HEK293 (cell line): ENCODE data around the gene BCCIP.

Source experiments
- CTCF ChIA-PET: fragments of 350-600 bp; formaldehyde crosslinking; extraction: SDS; loops from one replicate; lab custom pipeline; 2021; ENCODE audit warnings: antibody characterized with exemption; lab: Yijun Ruan, JAX
- POLR2A ChIA-PET: fragments of 300-600 bp; formaldehyde crosslinking; extraction: SDS; loops from one replicate; lab custom pipeline; 2020; ENCODE audit warnings: antibody characterized with exemption, inconsistent platforms; lab: Yijun Ruan, JAX
- H3K27ac ChIP-seq: fragments of 200-500 bp; sonication (Bioruptor generic); 2 replicates; pipeline ENCODE4 v1.5.1; 2014; ENCODE audit warnings: low read depth, low read length, control low read depth, inconsistent platforms; ENCODE audit errors: extremely low read depth
- H3K36me3 ChIP-seq, 2 experiments: fragments of 200-500 bp in 1 of 2; sonication (Bioruptor generic) in 1 of 2; 1 replicate in 1 of 2; 2 replicates in 1 of 2; pipeline ENCODE4 v1.5.1; 2014 to 2017; ENCODE audit warnings: inconsistent platforms in 2 of 2, low read length in 2 of 2; ENCODE audit not compliant: control insufficient read depth in 2 of 2, insufficient read depth in 1 of 2
- H3K4me1 ChIP-seq: fragments of 200-500 bp; sonication (Bioruptor generic); 2 replicates; pipeline ENCODE4 v1.5.1; 2014; ENCODE audit warnings: mild to moderate bottlenecking, low read length, inconsistent platforms; ENCODE audit not compliant: control insufficient read depth, insufficient read depth
- H3K4me3 ChIP-seq: 2 replicates; pipeline ENCODE4 v1.5.1; 2011; ENCODE audit warnings: low read depth, mild to moderate bottlenecking, control low read depth, low read length, moderate library complexity
- H3K9me3 ChIP-seq: fragments of 200-500 bp; sonication (Bioruptor generic); 2 replicates; pipeline ENCODE4 v1.5.1; 2014; ENCODE audit warnings: low read depth, low read length, inconsistent platforms; ENCODE audit not compliant: control insufficient read depth, insufficient read depth
- GLI4 ChIP-seq: fragments of 450-650 bp; formaldehyde crosslinking; IDR thresholded peaks from 2 replicates; pipeline ENCODE4 v1.5.1; 2016; ENCODE audit warnings: missing biosample characterization, missing genetic modification characterization
- GLIS1 ChIP-seq: fragments of 450-650 bp; formaldehyde crosslinking; IDR thresholded peaks from 2 replicates; pipeline ENCODE4 v1.5.1; 2016; ENCODE audit warnings: missing biosample characterization, missing genetic modification characterization
- HOXD13 ChIP-seq: sonication (generic); formaldehyde crosslinking; IDR thresholded peaks from 2 replicates; pipeline ENCODE4 v1.8.0; 2022; ENCODE audit warnings: missing genetic modification reagents, borderline replicate concordance
- SCRT1 ChIP-seq: fragments of 450-650 bp; formaldehyde crosslinking; IDR thresholded peaks from 2 replicates; pipeline ENCODE4 v1.5.1; 2016; ENCODE audit warnings: missing biosample characterization, missing genetic modification characterization, borderline replicate concordance
- YY1 ChIP-seq: fragments of 450-650 bp; formaldehyde crosslinking; IDR thresholded peaks from 2 replicates; pipeline ENCODE4 v1.5.1; 2018; ENCODE audit warnings: missing biosample characterization, missing genetic modification characterization
- ZNF19 ChIP-seq: fragments of 450-650 bp; formaldehyde crosslinking; IDR thresholded peaks from 2 replicates; pipeline ENCODE4; 2016; ENCODE audit warnings: missing biosample characterization, missing genetic modification characterization, low read depth
- ZNF394 ChIP-seq: fragments of 450-650 bp; formaldehyde crosslinking; IDR thresholded peaks from 2 replicates; pipeline ENCODE4 v1.5.1; 2016; ENCODE audit warnings: missing biosample characterization, missing genetic modification characterization, mild to moderate bottlenecking, moderate library complexity, borderline replicate concordance
- ZNF416 ChIP-seq: fragments of 450-650 bp; formaldehyde crosslinking; IDR thresholded peaks from 2 replicates; pipeline ENCODE4 v1.5.1; 2016; ENCODE audit warnings: missing biosample characterization, missing genetic modification characterization
- ZNF423 ChIP-seq: fragments of 450-650 bp; formaldehyde crosslinking; IDR thresholded peaks from 2 replicates; pipeline ENCODE4 v1.5.1; 2016; ENCODE audit warnings: missing biosample characterization, missing genetic modification characterization
- ZNF488 ChIP-seq: fragments of 450-650 bp; formaldehyde crosslinking; IDR thresholded peaks from 2 replicates; pipeline ENCODE4 v1.5.1; 2016; ENCODE audit warnings: missing biosample characterization, missing genetic modification characterization
- ZNF510 ChIP-seq: fragments of 450-650 bp; formaldehyde crosslinking; IDR thresholded peaks from 2 replicates; pipeline ENCODE4 v1.5.1; 2018; ENCODE audit warnings: mild to moderate bottlenecking, missing genetic modification characterization, missing biosample characterization; ENCODE audit not compliant: insufficient replicate concordance
- ZNF555 ChIP-seq: fragments of 450-650 bp; formaldehyde crosslinking; conservative IDR thresholded peaks from 2 replicates; pipeline ENCODE4 v1.5.1; 2017; ENCODE audit warnings: missing biosample characterization, mild to moderate bottlenecking, missing genetic modification characterization, inconsistent platforms
- ZSCAN18 ChIP-seq: fragments of 450-650 bp; formaldehyde crosslinking; IDR thresholded peaks from 2 replicates; pipeline ENCODE4 v1.5.1; 2016; ENCODE audit warnings: missing biosample characterization, missing genetic modification characterization
- ZSCAN23 ChIP-seq: fragments of 450-650 bp; formaldehyde crosslinking; IDR thresholded peaks from 2 replicates; pipeline ENCODE4 v1.5.1; 2016; ENCODE audit warnings: missing biosample characterization, missing genetic modification characterization
- TF ChIP-seq, protein P1 (sequence below): fragments of 450-650 bp; formaldehyde crosslinking; IDR thresholded peaks from 2 replicates; pipeline ENCODE4 v1.5.1; 2016; ENCODE audit warnings: missing biosample characterization, missing genetic modification characterization
- TF ChIP-seq, protein P2 (sequence below): fragments of 450-650 bp; formaldehyde crosslinking; IDR thresholded peaks from 2 replicates; pipeline ENCODE4 v1.5.1; 2016; ENCODE audit warnings: missing biosample characterization, missing genetic modification characterization
- TF ChIP-seq, protein P3 (sequence below): fragments of 450-650 bp; formaldehyde crosslinking; conservative IDR thresholded peaks from 2 replicates; pipeline ENCODE4 v1.5.1; 2016; ENCODE audit warnings: low read depth, missing biosample characterization, missing genetic modification characterization
- TF ChIP-seq, protein P4 (sequence below): IDR thresholded peaks from 2 replicates; pipeline ENCODE4 v1.6.1; 2011; ENCODE audit warnings: mild to moderate bottlenecking, low read depth, low read length, borderline replicate concordance

The BCCIP gene

GRCh38 chr10:125775491-125776106, 47.7 kb upstream of the BCCIP start, which contains the start of gene MMP21:
MMP21 (minus strand) TSS chr10:125775821; CDS start chr10:125775821, 0 bp downstream.
- Histone ChIP-seq H3K4me3 (no peak within 1 kb of the TSS), H3K36me3 (no peaks in the 10 kb centered on the region), H3K9me3 (no peaks in the 10 kb centered on the region), H3K27ac (no peak within 1 kb of the TSS), H3K4me1 (no peaks in the 10 kb centered on the region)
- CTCF ChIA-PET, result interaction anchor here (0.7 kb wide), 1 partner anchor 433 kb away, joined by 3 read pairs; no protein-coding TSS in a partner anchor
- no peak for TF ChIP-seq GLI4 (tag by site-specific recombination)
- no peak for TF ChIP-seq ZSCAN18 (tag by site-specific recombination)
- TF ChIP-seq, protein P1, sequence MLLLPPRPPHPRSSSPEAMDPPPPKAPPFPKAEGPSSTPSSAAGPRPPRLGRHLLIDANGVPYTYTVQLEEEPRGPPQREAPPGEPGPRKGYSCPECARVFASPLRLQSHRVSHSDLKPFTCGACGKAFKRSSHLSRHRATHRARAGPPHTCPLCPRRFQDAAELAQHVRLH, result no peak
- no peak for TF ChIP-seq SCRT1 (tag by site-specific recombination)
- no peak for TF ChIP-seq ZNF488 (tag by site-specific recombination)
- no peak for TF ChIP-seq ZNF19
- TF ChIP-seq HOXD13 (CRISPR knock-in tag), result no peak
- no peak for TF ChIP-seq ZNF555 (tag by site-specific recombination)
- no peak for TF ChIP-seq ZNF423 (tag by site-specific recombination)
- TF ChIP-seq ZSCAN23 (tag by site-specific recombination), result no peak
- TF ChIP-seq, protein P2, sequence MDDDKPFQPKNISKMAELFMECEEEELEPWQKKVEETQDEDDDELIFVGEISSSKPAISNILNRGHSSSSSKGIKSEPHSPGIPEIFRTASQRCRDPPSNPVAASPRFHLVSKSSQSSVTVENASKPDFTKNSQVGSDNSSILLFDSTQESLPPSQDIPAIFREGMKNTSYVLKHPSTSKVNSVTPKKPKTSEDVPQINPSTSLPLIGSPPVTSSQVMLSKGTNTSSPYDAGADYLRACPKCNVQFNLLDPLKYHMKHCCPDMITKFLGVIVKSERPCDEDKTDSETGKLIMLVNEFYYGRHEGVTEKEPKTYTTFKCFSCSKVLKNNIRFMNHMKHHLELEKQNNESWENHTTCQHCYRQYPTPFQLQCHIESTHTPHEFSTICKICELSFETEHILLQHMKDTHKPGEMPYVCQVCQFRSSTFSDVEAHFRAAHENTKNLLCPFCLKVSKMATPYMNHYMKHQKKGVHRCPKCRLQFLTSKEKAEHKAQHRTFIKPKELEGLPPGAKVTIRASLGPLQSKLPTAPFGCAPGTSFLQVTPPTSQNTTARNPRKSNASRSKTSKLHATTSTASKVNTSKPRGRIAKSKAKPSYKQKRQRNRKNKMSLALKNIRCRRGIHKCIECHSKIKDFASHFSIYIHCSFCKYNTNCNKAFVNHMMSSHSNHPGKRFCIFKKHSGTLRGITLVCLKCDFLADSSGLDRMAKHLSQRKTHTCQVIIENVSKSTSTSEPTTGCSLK, result no peak
- TF ChIP-seq ZNF416 (tag by site-specific recombination), result no peak
- TF ChIP-seq ZNF394, result no peak
- no peak for TF ChIP-seq ZNF510 (tag by site-specific recombination)
- TF ChIP-seq, protein P3, sequence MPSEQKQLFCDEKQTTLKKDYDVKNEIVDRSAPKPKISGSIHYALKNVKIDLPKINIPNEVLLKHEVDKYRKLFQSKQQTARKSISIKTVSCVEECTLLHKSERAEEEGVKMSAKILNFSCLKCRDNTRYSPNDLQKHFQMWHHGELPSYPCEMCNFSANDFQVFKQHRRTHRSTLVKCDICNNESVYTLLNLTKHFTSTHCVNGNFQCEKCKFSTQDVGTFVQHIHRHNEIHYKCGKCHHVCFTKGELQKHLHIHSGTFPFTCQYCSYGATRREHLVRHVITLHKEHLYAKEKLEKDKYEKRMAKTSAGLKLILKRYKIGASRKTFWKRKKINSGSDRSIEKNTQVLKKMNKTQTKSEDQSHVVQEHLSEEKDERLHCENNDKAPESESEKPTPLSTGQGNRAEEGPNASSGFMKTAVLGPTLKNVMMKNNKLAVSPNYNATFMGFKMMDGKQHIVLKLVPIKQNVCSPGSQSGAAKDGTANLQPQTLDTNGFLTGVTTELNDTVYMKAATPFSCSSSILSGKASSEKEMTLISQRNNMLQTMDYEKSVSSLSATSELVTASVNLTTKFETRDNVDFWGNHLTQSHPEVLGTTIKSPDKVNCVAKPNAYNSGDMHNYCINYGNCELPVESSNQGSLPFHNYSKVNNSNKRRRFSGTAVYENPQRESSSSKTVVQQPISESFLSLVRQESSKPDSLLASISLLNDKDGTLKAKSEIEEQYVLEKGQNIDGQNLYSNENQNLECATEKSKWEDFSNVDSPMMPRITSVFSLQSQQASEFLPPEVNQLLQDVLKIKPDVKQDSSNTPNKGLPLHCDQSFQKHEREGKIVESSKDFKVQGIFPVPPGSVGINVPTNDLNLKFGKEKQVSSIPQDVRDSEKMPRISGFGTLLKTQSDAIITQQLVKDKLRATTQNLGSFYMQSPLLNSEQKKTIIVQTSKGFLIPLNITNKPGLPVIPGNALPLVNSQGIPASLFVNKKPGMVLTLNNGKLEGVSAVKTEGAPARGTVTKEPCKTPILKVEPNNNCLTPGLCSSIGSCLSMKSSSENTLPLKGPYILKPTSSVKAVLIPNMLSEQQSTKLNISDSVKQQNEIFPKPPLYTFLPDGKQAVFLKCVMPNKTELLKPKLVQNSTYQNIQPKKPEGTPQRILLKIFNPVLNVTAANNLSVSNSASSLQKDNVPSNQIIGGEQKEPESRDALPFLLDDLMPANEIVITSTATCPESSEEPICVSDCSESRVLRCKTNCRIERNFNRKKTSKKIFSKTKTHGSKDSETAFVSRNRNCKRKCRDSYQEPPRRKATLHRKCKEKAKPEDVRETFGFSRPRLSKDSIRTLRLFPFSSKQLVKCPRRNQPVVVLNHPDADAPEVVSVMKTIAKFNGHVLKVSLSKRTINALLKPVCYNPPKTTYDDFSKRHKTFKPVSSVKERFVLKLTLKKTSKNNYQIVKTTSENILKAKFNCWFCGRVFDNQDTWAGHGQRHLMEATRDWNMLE (tag by site-specific recombination), result no peak
- no peak for TF ChIP-seq GLIS1 (tag by site-specific recombination)
- TF ChIP-seq YY1 (tag by site-specific recombination), result no peak
- TF ChIP-seq, protein P4, sequence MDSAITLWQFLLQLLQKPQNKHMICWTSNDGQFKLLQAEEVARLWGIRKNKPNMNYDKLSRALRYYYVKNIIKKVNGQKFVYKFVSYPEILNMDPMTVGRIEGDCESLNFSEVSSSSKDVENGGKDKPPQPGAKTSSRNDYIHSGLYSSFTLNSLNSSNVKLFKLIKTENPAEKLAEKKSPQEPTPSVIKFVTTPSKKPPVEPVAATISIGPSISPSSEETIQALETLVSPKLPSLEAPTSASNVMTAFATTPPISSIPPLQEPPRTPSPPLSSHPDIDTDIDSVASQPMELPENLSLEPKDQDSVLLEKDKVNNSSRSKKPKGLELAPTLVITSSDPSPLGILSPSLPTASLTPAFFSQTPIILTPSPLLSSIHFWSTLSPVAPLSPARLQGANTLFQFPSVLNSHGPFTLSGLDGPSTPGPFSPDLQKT, result no peak
- POLR2A ChIA-PET, result no interaction called here
